ENCODE data around the gene DDX39B. TPM values are rescaled to one million over a fixed set of nuclear protein-coding genes. Genes with fewer than 3 reads are reported as not detected.

Gene DDX39B
- total and polyA plus RNA-seq, 9 of the 15 experiments (the other 6 are each of a cell fraction or from before 2014, with no cell fraction given), result 479 to 869 (median 592) TPM

- TF ChIP-seq CHD7 (IDR thresholded peaks at IDR 0.05; ENCODE audit: low read depth, low read length) (no peak), ZZZ3 (IDR thresholded peaks at IDR 0.05) (0 out of 2 replicates have a peak, but pooled peaks have one; percentile 5), CBFB (CRISPR knock-in tag; IDR thresholded peaks at IDR 0.05) (peak; percentile 89), NKRF (IDR thresholded peaks at IDR 0.05; ENCODE audit: borderline replicate concordance) (peak; percentile 52; the same call in 1 of the 2 replicates), HDAC8 (tag; IDR thresholded peaks at IDR 0.05) (no peak), SMAD1 (IDR thresholded peaks at IDR 0.05; ENCODE audit: low read depth, low read length, partially characterized antibody) (no peak), TAL1 (IDR thresholded peaks at IDR 0.05) (no peak), MAZ (CRISPR knock-in tag; conservative IDR thresholded peaks at IDR 0.05 in 1 of 2, IDR thresholded peaks at IDR 0.05 in 1 of 2) (0 out of 4 replicates have a peak, but pooled peaks of 1 of the 2 experiments have one; percentile 15), SRF (CRISPR knock-in tag; IDR thresholded peaks at IDR 0.05) (no peak), ZNF395 (CRISPR knock-in tag; IDR thresholded peaks at IDR 0.05) (0 out of 2 replicates have a peak, but pooled peaks have one; percentile 52), ATF7 (IDR thresholded peaks at IDR 0.05) (no peak), NFIC (IDR thresholded peaks at IDR 0.05) (no peak)
Observed at GRCh38 chr6:31547727-31548543, 6.1 kb upstream of the DDX39B start (continued).
